ENCODE results near the gene PIK3C2B. TPM values are rescaled to one million over a fixed set of nuclear protein-coding genes. Genes with fewer than 3 reads are reported as not detected.

Gene PIK3C2B
- total RNA-seq, 1 donor from 2014 or later = 47.3 TPM

DNA sequence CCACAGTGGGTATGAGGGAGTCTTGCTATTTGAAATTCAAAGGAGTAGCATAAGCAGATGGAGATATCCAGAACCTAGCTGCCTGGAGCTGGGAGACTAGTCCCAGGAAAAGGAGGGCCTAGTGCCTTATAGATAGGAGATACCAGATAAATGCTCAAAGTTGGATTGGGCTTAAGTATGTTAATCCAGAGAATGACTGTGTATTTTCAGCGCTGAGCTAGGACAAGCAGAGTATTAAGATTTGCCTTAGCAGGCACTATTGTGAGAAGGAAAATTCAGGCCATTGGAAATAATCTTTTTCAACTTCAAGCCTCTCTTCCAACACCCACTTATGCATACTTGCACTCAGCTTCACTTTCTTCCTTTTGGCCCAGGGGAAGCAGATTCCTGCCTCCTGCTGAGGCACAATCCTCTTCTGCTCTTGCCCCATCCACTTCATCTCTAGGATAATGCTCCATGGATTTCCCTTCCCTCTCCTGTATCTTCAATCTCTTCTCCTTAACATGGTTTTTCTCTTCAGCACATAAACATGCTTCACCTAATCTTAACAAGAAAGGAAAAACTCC is 21.1 kb downstream of the PIK3C2B start:
- no peaks in the 10 kb centered on the region for H3K27me3 ChIP-seq
- TF ChIP-seq CTCF (IDR thresholded peaks at IDR 0.05) = no peak
- peaks cover 30% of the 10 kb centered on the region for H3K4me1 ChIP-seq
- H3K4me3 ChIP-seq = no peak overlapping the region
- peaks cover 11% of the 10 kb centered on the region for H3K36me3 ChIP-seq
- ATAC-seq (no peak), DNase-seq (no peak)
- intact Hi-C loops (cut with DNase I) = no loop called here
- no peak overlapping the region for H3K27ac ChIP-seq
- no peaks in the 10 kb centered on the region for H3K9me3 ChIP-seq

DNA sequence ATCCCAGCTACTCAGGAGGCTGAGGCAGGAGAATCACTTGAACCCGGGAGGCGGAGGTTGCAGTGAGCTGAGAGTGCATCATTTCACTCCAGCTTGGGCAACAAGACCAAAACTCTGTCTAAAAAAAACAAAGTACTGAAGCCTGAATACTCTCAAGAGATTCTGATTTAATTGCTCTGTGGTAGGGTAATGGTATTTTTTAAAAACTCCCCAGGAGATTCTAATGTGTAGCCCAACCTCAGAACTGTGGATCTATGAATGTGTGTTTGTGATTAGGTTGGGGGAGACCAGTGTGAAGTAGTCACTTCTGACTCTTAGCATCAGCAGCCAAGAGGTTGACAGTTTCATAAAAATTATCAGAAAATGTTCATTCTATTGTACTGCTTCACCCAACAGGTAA is 21.9 kb downstream of the PIK3C2B start:
- H3K4me1 ChIP-seq = peaks cover 22% of the 10 kb centered on the region
- H3K27ac ChIP-seq = no peak overlapping the region
- H3K27me3 ChIP-seq = no peaks in the 10 kb centered on the region
- no peaks in the 10 kb centered on the region for H3K9me3 ChIP-seq
- H3K36me3 ChIP-seq = peaks cover 16% of the 10 kb centered on the region
- intact Hi-C loops (cut with DNase I) = no loop called here
- no peak for DNase-seq
- no peak for TF ChIP-seq CTCF (IDR thresholded peaks at IDR 0.05)
- no peak overlapping the region for H3K4me3 ChIP-seq
- ATAC-seq = no peak

GRCh38 chr1:204471687-204472086 is 22.9 kb downstream of the PIK3C2B start:
- no peaks in the 10 kb centered on the region for H3K9me3 ChIP-seq

GRCh38 chr1:204469304-204469703 is 25.3 kb downstream of the PIK3C2B start:
- Histone ChIP-seq H3K27ac (no peak overlapping the region), H3K9me3 (no peaks in the 10 kb centered on the region), H3K27me3 (no peaks in the 10 kb centered on the region), H3K4me3 (no peak overlapping the region), H3K36me3 (peaks cover 16% of the 10 kb centered on the region), H3K4me1 (peaks cover 31% of the 10 kb centered on the region)
- intact Hi-C loops (cut with DNase I) = no loop called here
- no peak for TF ChIP-seq CTCF (IDR thresholded peaks at IDR 0.05)
- ATAC-seq (no peak), DNase-seq (peak; percentile 43)

More at GRCh38 chr1:204471687-204472086, 22.9 kb downstream of the PIK3C2B start:
- Histone ChIP-seq H3K27ac (no peak overlapping the region), H3K27me3 (no peaks in the 10 kb centered on the region), H3K36me3 (peaks cover 16% of the 10 kb centered on the region), H3K4me3 (no peak overlapping the region), H3K4me1 (peaks cover 20% of the 10 kb centered on the region)
- intact Hi-C loops (cut with DNase I) = no loop called here
- TF ChIP-seq CTCF (IDR thresholded peaks at IDR 0.05) = no peak
- ATAC-seq (no peak), DNase-seq (no peak)

DNA sequence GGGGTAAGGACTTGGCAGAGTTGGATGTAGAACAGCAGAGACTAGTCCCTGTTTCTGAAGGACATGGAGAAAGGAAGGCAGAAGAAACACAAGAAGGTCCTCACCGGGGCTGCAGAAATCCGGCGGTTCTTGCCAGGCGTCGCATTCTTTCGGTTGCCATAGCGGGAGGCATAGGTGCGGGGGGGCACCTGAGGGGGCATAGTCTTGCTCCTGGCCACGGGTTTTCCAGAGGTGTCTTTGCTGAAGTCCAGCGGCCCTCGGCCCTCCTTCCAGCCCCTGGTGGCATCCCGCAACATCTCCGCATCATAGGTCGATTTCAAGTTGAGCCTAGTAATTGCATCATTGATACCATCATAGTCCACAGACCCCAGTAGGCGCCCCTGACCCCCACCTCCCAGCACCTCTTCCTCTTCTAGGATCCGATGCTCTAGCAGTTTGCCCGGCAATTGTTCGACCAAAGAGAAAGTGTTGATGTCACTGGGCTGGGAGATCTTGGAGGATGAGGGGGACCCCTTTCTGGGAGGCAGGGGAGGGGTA is 25.8 kb downstream of the PIK3C2B start:
- DNase-seq (peak; percentile 46), ATAC-seq (no peak)
- peaks cover 21% of the 10 kb centered on the region for H3K36me3 ChIP-seq
- H3K4me3 ChIP-seq = no peak overlapping the region
- peak overlapping the region; percentile 17 for H3K27ac ChIP-seq
- no peaks in the 10 kb centered on the region for H3K9me3 ChIP-seq
- H3K4me1 ChIP-seq = peaks cover 36% of the 10 kb centered on the region
- no peak for TF ChIP-seq CTCF (IDR thresholded peaks at IDR 0.05)
- no peaks in the 10 kb centered on the region for H3K27me3 ChIP-seq
- intact Hi-C loops (cut with DNase I) = no loop called here

Data from upper lobe of right lung (tissue), 1 donor.